ENCODE results near the gene NEURL1. TPM values are rescaled to one million over a fixed set of nuclear protein-coding genes. Genes with fewer than 3 reads are reported as not detected.
A peak's percentile ranks its signal among the peaks of the same experiment; 100 is the strongest.

The NEURL1 gene
- total and polyA plus RNA-seq, 2 experiments from 2014 or later, result 2.7 to 3.5 TPM

GRCh38 chr10:103597003-103597402, 103.5 kb downstream of the NEURL1 start:
- TF ChIP-seq, protein P1, sequence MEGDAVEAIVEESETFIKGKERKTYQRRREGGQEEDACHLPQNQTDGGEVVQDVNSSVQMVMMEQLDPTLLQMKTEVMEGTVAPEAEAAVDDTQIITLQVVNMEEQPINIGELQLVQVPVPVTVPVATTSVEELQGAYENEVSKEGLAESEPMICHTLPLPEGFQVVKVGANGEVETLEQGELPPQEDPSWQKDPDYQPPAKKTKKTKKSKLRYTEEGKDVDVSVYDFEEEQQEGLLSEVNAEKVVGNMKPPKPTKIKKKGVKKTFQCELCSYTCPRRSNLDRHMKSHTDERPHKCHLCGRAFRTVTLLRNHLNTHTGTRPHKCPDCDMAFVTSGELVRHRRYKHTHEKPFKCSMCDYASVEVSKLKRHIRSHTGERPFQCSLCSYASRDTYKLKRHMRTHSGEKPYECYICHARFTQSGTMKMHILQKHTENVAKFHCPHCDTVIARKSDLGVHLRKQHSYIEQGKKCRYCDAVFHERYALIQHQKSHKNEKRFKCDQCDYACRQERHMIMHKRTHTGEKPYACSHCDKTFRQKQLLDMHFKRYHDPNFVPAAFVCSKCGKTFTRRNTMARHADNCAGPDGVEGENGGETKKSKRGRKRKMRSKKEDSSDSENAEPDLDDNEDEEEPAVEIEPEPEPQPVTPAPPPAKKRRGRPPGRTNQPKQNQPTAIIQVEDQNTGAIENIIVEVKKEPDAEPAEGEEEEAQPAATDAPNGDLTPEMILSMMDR (IDR thresholded peaks at IDR 0.05; ENCODE audit: low read depth, low read length), result no peak

DNA sequence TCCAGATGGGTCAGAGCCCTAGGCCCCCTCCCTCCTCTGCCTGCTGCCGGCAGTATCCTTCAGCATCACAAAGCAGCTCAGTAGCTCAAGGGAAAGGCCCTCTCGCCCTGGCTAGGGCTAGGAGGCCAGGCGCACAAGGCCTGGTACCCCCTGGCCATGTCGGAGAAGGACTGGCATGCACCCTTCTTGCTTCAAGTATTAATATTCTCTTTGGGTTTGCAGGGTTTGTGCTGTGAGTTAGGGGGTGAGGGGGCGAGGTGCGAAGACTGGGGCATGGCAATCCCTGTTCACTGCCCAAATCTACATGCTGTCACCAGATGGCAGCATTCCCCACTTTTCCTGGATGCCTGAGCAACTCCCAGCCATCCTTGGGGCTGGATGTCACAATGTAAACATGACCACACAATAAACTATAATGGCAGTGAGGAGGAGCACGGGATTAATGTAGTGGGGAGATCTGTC, 105.2 kb downstream of the NEURL1 start:
- TF ChIP-seq, protein P1 (IDR thresholded peaks at IDR 0.05; ENCODE audit: low read depth, low read length), result peak; percentile 75

More at GRCh38 chr10:103597003-103597402, 103.5 kb downstream of the NEURL1 start:
- Histone ChIP-seq H3K27ac (no peak overlapping the region), H3K27me3 (no peaks in the 10 kb centered on the region), H3K9me3 (ENCODE audit: low read depth) (no peaks in the 10 kb centered on the region), H3K4me3 (no peak overlapping the region), H3K4me1 (ENCODE audit: low read depth) (no peaks in the 10 kb centered on the region), H3K36me3 (peaks cover 6% of the 10 kb centered on the region)
- no peak for DNase-seq (ENCODE audit: low read depth in 1 of 2, low spot score in 1 of 2)

DNA sequence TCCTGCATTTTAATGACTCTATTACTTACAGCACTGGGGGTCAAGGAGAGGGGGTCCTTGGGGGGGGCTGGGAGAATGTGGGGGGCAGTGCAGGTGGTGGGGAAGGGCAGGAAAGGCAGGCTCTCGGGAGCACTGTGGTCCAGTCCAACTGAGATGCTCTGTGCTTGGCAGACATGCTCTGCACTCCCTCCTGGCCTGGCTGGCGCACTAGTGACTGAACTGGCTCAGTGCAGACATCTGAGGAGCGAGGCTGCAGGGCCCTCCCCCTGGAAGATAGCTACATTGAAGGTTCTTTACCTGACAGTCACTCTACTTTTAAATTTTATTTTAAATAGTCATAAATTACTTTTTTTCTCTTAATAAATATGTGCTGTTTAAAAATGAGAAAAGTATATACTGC, 105.7 kb downstream of the NEURL1 start:
- H3K4me1 ChIP-seq (ENCODE audit: low read depth), result no peaks in the 10 kb centered on the region
- H3K27ac ChIP-seq, result no peak overlapping the region
- H3K27me3 ChIP-seq, result no peaks in the 10 kb centered on the region
- H3K4me3 ChIP-seq, result no peak overlapping the region
- no peaks in the 10 kb centered on the region for H3K9me3 ChIP-seq (ENCODE audit: low read depth)
- H3K36me3 ChIP-seq, result peaks cover 14% of the 10 kb centered on the region
- TF ChIP-seq, protein P1 (IDR thresholded peaks at IDR 0.05; ENCODE audit: low read depth, low read length), result no peak
- no peak for DNase-seq (ENCODE audit: low read depth in 1 of 2, low spot score in 1 of 2)

More for the DNA sequence above, 105.2 kb downstream of the NEURL1 start:
- Histone ChIP-seq H3K27ac (no peak overlapping the region), H3K4me1 (ENCODE audit: low read depth) (no peaks in the 10 kb centered on the region), H3K9me3 (ENCODE audit: low read depth) (no peaks in the 10 kb centered on the region), H3K27me3 (no peaks in the 10 kb centered on the region), H3K36me3 (peaks cover 11% of the 10 kb centered on the region), H3K4me3 (no peak overlapping the region)
- peak; percentile 51 to 81 for DNase-seq (ENCODE audit: low read depth in 1 of 2, low spot score in 1 of 2)

- H3K4me1 ChIP-seq (ENCODE audit: low read depth), result no peaks in the 10 kb centered on the region
- TF ChIP-seq, protein P1 (IDR thresholded peaks at IDR 0.05; ENCODE audit: low read depth, low read length), result no peak
- H3K27me3 ChIP-seq, result no peaks in the 10 kb centered on the region
- H3K27ac ChIP-seq, result no peak overlapping the region
- DNase-seq (ENCODE audit: low read depth in 1 of 2, low spot score in 1 of 2), result no peak
- peaks cover 16% of the 10 kb centered on the region for H3K36me3 ChIP-seq
- H3K4me3 ChIP-seq, result no peak overlapping the region
- H3K9me3 ChIP-seq (ENCODE audit: low read depth), result no peaks in the 10 kb centered on the region
Measured at GRCh38 chr10:103599907-103600306, 106.4 kb downstream of the NEURL1 start.

GRCh38 chr10:103600325-103600724, 106.8 kb downstream of the NEURL1 start:
- TF ChIP-seq, protein P1 (IDR thresholded peaks at IDR 0.05; ENCODE audit: low read depth, low read length), result no peak
- no peaks in the 10 kb centered on the region for H3K27me3 ChIP-seq
- H3K4me3 ChIP-seq, result no peak overlapping the region
- H3K27ac ChIP-seq, result no peak overlapping the region
- H3K9me3 ChIP-seq (ENCODE audit: low read depth), result no peaks in the 10 kb centered on the region
- no peak for DNase-seq (ENCODE audit: low read depth in 1 of 2, low spot score in 1 of 2)
- H3K4me1 ChIP-seq (ENCODE audit: low read depth), result no peaks in the 10 kb centered on the region
- H3K36me3 ChIP-seq, result peaks cover 20% of the 10 kb centered on the region

Data from cardiac muscle cell (in vitro differentiated cells and primary cell).